ENCODE results near the gene ZSCAN25.
"Not testable (repeated sequence)": the region's sequence is repeated elsewhere in the genome, so short reads cannot be mapped to it uniquely, and the experiment has no call there.

The ZSCAN25 gene

GRCh38 chr7:99616359-99617191, at the start of gene ZSCAN25:
ZSCAN25 (plus strand) TSS chr7:99616946; CDS start chr7:99619607, 2,661 bp downstream.
- peak; percentile 29 for TF ChIP-seq CTCF (IDR thresholded peaks at IDR 0.05; ENCODE audit: low read length, missing control alignments)
- H3K4me3 ChIP-seq (replicated peaks; ENCODE audit: low read depth, low read length): peak within 1 kb of the TSS; percentile 93
- DNase-seq (ENCODE audit: low read depth): peak; percentile 95

GRCh38 chr7:99568770-99569169, 48.0 kb upstream of the ZSCAN25 start:
- DNase-seq (ENCODE audit: low read depth); H3K4me3 ChIP-seq (replicated peaks; ENCODE audit: low read depth, low read length): not testable (repeated sequence)

GRCh38 chr7:99571768-99572167, 45.0 kb upstream of the ZSCAN25 start:
- no peak for TF ChIP-seq CTCF (IDR thresholded peaks at IDR 0.05; ENCODE audit: low read length, missing control alignments)
- DNase-seq (ENCODE audit: low read depth): no peak
- H3K4me3 ChIP-seq (replicated peaks; ENCODE audit: low read depth, low read length): no peak overlapping the region

- H3K4me3 ChIP-seq (replicated peaks; ENCODE audit: low read depth, low read length): no peak overlapping the region
- no peak for DNase-seq (ENCODE audit: low read depth)
- TF ChIP-seq CTCF (IDR thresholded peaks at IDR 0.05; ENCODE audit: low read length, missing control alignments): no peak
These were observed 43.5 kb upstream of the ZSCAN25 start for GRCh38 chr7:99573257-99573656.

GRCh38 chr7:99576251-99576650, 40.5 kb upstream of the ZSCAN25 start:
- no peak overlapping the region for H3K4me3 ChIP-seq (replicated peaks; ENCODE audit: low read depth, low read length)
- DNase-seq (ENCODE audit: low read depth): no peak
- TF ChIP-seq CTCF (IDR thresholded peaks at IDR 0.05; ENCODE audit: low read length, missing control alignments): no peak

- TF ChIP-seq CTCF (IDR thresholded peaks at IDR 0.05; ENCODE audit: low read length, missing control alignments): no peak
- peak overlapping the region; percentile 60 for H3K4me3 ChIP-seq (replicated peaks; ENCODE audit: low read depth, low read length)
- DNase-seq (ENCODE audit: low read depth): no peak
These were observed 37.3 kb upstream of the ZSCAN25 start for GRCh38 chr7:99579281-99579955.

GRCh38 chr7:99579956-99580777, 36.6 kb upstream of the ZSCAN25 start:
- peak; percentile 31 for DNase-seq (ENCODE audit: low read depth)
- peak; percentile 27 for TF ChIP-seq CTCF (IDR thresholded peaks at IDR 0.05; ENCODE audit: low read length, missing control alignments)
- peak overlapping the region; percentile 60 for H3K4me3 ChIP-seq (replicated peaks; ENCODE audit: low read depth, low read length)

- peak overlapping the region; percentile 60 for H3K4me3 ChIP-seq (replicated peaks; ENCODE audit: low read depth, low read length)
- DNase-seq (ENCODE audit: low read depth): not testable (repeated sequence)
These were observed 35.9 kb upstream of the ZSCAN25 start for GRCh38 chr7:99580778-99581332.
